Uterus (tissue), 4 donors: ENCODE measurements around the gene SRC. TPM values are rescaled to one million over a fixed set of nuclear protein-coding genes. Genes with fewer than 3 reads are reported as not detected.

Experiments
- DNase-seq, 2 donors: peaks; one replicate each; pipeline ENCODE4 v3.0.0-alpha.2; 2019 to 2020
- H3K27ac ChIP-seq, 2 donors: fragments of 200-600 bp; sonication (generic); 1 replicate in 1 of 2; 2 replicates in 1 of 2; pipeline ENCODE4 v1.5.1; 2016 to 2018
- H3K27me3 ChIP-seq, 2 donors: fragments of 200-600 bp; sonication (generic); one replicate each; pipeline ENCODE4 v1.5.1; 2018 to 2019; ENCODE audit warnings: control low read depth in 1 of 2
- H3K36me3 ChIP-seq, 2 donors: fragments of 200-600 bp; sonication (generic); one replicate each; pipeline ENCODE4 v1.5.1; 2019; ENCODE audit warnings: control low read depth in 1 of 2
- H3K4me1 ChIP-seq, 2 donors: fragments of 200-600 bp; sonication (generic); one replicate each; pipeline ENCODE4 v1.5.1; 2018 to 2019; ENCODE audit warnings: control low read depth in 1 of 2
- H3K4me3 ChIP-seq, 2 donors: fragments of 200-600 bp; sonication (generic); 1 replicate in 1 of 2; 2 replicates in 1 of 2; pipeline ENCODE4 v1.5.1; 2018 to 2019; ENCODE audit warnings: mild to moderate bottlenecking in 1 of 2
- H3K9me3 ChIP-seq, 2 donors: fragments of 200-600 bp; sonication (generic); one replicate each; pipeline ENCODE4 v1.5.1; 2019; ENCODE audit warnings: control low read depth in 1 of 2
- POLR2A ChIP-seq, 2 donors: fragments of 450-650 bp; IDR thresholded peaks; one replicate each; pipeline ENCODE4 v1.6.1; 2016; ENCODE audit warnings: antibody characterized with exemption in 2 of 2, mild to moderate bottlenecking in 1 of 2, moderate library complexity in 1 of 2
- intact Hi-C: fragments of 100-400 bp; cut with DNase I; formaldehyde crosslinking; loops from one replicate; pipeline ENCODE4 v1.15.1; 2023; ENCODE audit warnings: low total_unique reads
- total RNA-seq, 4 donors: library from RNA; depleted of rRNA in 3 of 4; stranded (reverse); fragments of >200 nt in 3 of 4; gene quantifications; one replicate each; pipeline versions ENCODE4 v1.1.0 to v1.2.4, GENCODE V29; 2014 to 2023
- TF ChIP-seq, protein P1 (sequence below), 4 experiments: fragments of 200-600 bp in 2 of 4; fragments of 450-650 bp in 2 of 4; sonication (generic) in 2 of 4; IDR thresholded peaks; one replicate each; pipeline ENCODE4 v1.5.1; 2016 to 2019; ENCODE audit warnings: antibody characterized with exemption in 4 of 4, mild to moderate bottlenecking in 2 of 4, moderate library complexity in 1 of 4
- donor health status: DM: yes; HTN: yes; CAD: no.

The SRC gene
- total RNA-seq, 4 donors from 2014 or later = 25.0 to 110 (median 34.1) TPM

DNA sequence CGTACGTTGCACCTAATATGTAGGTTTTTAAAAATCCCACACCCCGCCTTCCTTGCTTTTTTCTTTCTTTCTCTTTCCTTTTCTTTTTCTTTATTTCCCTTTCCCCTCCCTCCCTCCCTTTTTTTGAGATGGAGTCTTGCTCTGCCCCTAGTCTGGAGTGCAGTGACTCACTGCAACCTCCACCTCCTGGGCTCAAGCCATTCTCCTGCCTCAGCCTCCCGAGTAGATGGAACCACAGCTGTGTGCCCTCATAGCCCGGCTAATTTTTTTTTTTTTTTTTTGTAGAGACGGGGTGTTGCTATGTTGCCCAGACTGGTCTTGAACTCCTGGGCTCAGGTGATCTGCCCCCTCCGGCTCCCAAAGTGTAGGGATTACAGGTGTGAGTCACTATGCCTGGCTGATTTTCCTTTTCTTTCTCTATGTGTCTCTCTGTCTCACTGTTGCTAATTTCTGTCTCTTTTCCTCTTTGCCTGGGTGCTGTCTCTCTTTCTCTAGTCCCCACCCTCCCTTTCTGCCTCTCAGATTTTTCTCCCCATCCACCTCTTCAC is 61.2 kb downstream of the SRC start:
- no peaks in the 10 kb centered on the region for H3K27me3 ChIP-seq
- H3K27ac ChIP-seq = no peak overlapping the region
- peak overlapping the region in 1 of 2 donors; percentile 8 for H3K4me3 ChIP-seq
- peaks cover 4 to 6% of the 10 kb centered on the region in 2 donors for H3K4me1 ChIP-seq
- H3K9me3 ChIP-seq = no peaks in the 10 kb centered on the region
- TF ChIP-seq, protein P1, sequence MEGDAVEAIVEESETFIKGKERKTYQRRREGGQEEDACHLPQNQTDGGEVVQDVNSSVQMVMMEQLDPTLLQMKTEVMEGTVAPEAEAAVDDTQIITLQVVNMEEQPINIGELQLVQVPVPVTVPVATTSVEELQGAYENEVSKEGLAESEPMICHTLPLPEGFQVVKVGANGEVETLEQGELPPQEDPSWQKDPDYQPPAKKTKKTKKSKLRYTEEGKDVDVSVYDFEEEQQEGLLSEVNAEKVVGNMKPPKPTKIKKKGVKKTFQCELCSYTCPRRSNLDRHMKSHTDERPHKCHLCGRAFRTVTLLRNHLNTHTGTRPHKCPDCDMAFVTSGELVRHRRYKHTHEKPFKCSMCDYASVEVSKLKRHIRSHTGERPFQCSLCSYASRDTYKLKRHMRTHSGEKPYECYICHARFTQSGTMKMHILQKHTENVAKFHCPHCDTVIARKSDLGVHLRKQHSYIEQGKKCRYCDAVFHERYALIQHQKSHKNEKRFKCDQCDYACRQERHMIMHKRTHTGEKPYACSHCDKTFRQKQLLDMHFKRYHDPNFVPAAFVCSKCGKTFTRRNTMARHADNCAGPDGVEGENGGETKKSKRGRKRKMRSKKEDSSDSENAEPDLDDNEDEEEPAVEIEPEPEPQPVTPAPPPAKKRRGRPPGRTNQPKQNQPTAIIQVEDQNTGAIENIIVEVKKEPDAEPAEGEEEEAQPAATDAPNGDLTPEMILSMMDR (IDR thresholded peaks at IDR 0.05) = no peak
- no peak for TF ChIP-seq POLR2A (IDR thresholded peaks at IDR 0.05)
- no peak for DNase-seq
- intact Hi-C loops = no loop called here
- H3K36me3 ChIP-seq = no peaks in the 10 kb centered on the region

DNA sequence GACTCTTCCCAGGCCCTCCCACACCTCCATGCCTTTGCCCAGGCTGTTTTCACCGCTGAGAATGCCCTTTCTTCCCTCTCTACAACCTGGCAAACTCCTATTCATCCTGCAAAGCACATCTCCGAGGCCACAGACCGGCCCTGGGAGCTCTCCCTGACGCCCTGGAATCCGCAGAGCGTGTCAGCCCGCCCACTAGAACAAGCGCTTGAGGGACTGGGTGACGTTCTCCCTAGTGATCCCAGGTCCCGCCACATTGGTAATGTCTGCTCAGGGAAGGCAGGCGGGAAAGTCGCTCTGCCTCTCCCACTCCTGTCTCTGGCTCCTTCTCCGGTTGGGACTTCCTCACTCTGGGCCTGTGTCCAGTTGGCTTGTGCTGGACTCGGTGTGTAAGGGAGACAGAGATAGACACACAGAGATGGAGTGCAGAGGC is 61.6 kb downstream of the SRC start:
- intact Hi-C loops = no loop called here
- TF ChIP-seq, protein P1 (IDR thresholded peaks at IDR 0.05) = no peak
- TF ChIP-seq POLR2A (IDR thresholded peaks at IDR 0.05) = no peak
- DNase-seq = peak; percentile 49 to 69
- Histone ChIP-seq H3K9me3 (no peaks in the 10 kb centered on the region), H3K4me3 (no peak overlapping the region), H3K27me3 (no peaks in the 10 kb centered on the region), H3K27ac (no peak overlapping the region), H3K36me3 (no peaks in the 10 kb centered on the region), H3K4me1 (peaks cover 4 to 6% of the 10 kb centered on the region in 2 donors)

DNA sequence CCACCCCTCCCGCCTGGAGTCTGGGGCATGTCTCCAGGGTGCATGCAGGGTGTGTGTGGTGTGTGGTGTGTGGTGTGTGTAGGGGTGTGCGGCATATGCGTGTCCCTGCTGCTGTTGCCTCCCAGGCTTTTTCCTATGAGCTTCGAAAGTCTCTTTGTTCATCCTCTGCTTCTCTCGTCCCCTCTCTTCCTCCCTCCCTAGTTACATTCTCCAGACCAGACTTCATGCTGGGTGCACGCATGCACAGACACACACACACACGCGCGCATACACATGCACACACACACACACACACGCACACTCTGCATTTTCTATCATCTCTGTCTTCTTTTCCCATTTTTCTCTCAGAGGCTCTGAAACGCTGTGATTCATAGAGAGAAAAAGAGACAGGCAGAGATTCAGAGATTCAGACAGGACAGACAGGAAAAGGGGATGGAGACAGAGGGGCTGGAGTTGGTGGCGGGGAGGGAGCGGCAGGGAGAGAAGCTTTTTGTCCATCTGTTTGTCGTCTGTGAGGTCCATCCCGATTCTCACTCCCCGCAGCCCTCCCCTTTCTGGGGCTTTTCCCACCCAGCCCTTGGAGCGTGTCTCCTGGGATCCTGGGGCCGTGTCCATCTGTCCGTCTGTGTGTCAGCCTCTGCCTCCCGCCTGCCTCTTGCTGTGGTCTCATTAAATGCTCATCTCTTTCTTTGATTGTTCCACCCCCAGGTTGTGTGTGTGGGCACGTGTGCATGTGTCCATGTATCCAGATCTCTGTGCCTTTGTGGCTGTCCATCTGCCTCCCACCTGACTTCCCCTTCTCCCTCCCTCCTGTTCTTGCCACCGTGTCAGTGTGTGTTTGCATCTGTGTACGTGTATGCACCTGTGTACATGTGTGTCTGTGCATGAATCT is 62.6 kb downstream of the SRC start:
- intact Hi-C loops = no loop called here
- Histone ChIP-seq H3K4me3 (no peak overlapping the region), H3K27ac (no peak overlapping the region), H3K27me3 (no peaks in the 10 kb centered on the region), H3K9me3 (no peaks in the 10 kb centered on the region), H3K36me3 (no peaks in the 10 kb centered on the region), H3K4me1 (peaks cover 4 to 6% of the 10 kb centered on the region in 2 donors)
- TF ChIP-seq POLR2A (IDR thresholded peaks at IDR 0.05) = no peak
- TF ChIP-seq, protein P1 (IDR thresholded peaks at IDR 0.05) = no peak
- no peak for DNase-seq

DNA sequence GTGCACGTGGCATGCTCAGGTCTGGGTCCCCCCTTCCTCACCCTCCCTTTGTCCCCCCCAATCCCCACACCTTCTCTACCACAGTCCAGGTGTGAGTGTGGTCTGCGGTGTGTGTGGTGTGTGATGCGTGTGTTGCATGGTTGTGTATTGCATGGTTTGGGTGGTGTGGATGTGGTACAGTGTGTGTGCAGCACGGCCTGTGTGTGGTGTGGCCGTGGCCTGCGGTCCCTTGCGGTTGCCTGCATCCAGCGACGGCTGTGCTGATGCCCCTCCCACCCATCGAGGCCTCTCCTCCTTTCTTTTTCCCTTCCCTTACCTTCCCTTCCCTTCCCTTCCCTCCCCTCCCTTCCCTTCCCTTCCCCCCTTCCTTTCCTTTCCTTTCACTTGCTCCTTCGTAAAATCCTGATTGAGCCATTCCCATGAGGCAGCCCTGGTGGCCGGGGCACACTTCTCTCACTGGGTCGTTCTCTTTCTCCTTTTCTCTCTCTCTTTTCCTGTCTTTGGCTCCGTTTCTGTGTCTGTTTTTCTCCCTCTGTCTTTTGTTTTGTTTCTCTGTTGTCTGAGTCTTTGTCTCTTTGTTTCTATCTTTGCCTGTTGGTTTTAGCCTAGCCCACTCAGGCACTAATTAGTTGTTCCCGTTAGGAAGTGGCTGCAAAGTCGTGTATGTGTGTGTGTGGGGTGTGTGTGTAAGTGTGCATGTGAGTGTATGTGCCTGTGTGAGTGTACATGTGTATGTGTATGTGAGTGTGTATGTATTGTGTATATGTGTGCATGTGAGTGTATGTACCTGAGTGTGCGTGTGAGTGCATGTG is 65.7 kb downstream of the SRC start:
- Histone ChIP-seq H3K4me3 (no peak overlapping the region), H3K4me1 (peaks cover 4 to 6% of the 10 kb centered on the region in 2 donors), H3K27me3 (no peaks in the 10 kb centered on the region), H3K9me3 (no peaks in the 10 kb centered on the region), H3K27ac (no peak overlapping the region), H3K36me3 (no peaks in the 10 kb centered on the region)
- intact Hi-C loops = no loop called here
- no peak for TF ChIP-seq POLR2A (IDR thresholded peaks at IDR 0.05)
- TF ChIP-seq, protein P1 (IDR thresholded peaks at IDR 0.05) = no peak
- DNase-seq = no peak
